GM23338 (cell line): ENCODE measurements around the gene CPSF7. TPM values are rescaled to one million over a fixed set of nuclear protein-coding genes. Genes with fewer than 3 reads are reported as not detected.

ENCODE experiments used
- ATAC-seq: fragments of 200-7000 bp; cut with Tn5 transposase; 3 replicates; pipeline ENCODE4 v1.9.1; 2020
- DNase-seq: peaks from one replicate; pipeline ENCODE4 v3.0.0-alpha.2; 2015; ENCODE audit warnings: low spot score
- H2AFZ ChIP-seq: fragments of 200-600 bp; sonication (generic); 2 replicates; pipeline ENCODE4 v1.8.0; 2016; ENCODE audit warnings: antibody characterized with exemption, mild to moderate bottlenecking, moderate library complexity
- H3F3A ChIP-seq: fragments of 200-600 bp; sonication (generic); replicated peaks from 2 replicates; pipeline ENCODE4 v1.8.0; 2017; ENCODE audit warnings: antibody characterized with exemption, mixed run types, low read depth
- H3K27ac ChIP-seq: fragments of 200-600 bp; sonication (generic); 2 replicates; pipeline ENCODE4 v1.6.1; 2016; ENCODE audit warnings: low read depth
- H3K27me3 ChIP-seq: fragments of 200-600 bp; sonication (generic); 2 replicates; pipeline ENCODE4 v1.8.0; 2016; ENCODE audit warnings: mild to moderate bottlenecking, mixed run types, moderate library complexity; ENCODE audit not compliant: insufficient read depth
- H3K36me3 ChIP-seq: fragments of 200-600 bp; sonication (generic); 2 replicates; pipeline ENCODE4 v1.8.0; 2016; ENCODE audit warnings: mild to moderate bottlenecking; ENCODE audit not compliant: insufficient read depth
- H3K4me1 ChIP-seq: fragments of 200-600 bp; sonication (generic); 2 replicates; pipeline ENCODE4 v1.8.0; 2016; ENCODE audit warnings: mild to moderate bottlenecking, moderate library complexity; ENCODE audit not compliant: insufficient read depth
- H3K4me2 ChIP-seq: fragments of 200-600 bp; sonication (generic); 2 replicates; pipeline ENCODE4 v1.7.1; 2017; ENCODE audit warnings: mixed run types
- H3K4me3 ChIP-seq: fragments of 200-600 bp; sonication (generic); 2 replicates; pipeline ENCODE4 v1.6.1; 2016; ENCODE audit warnings: mixed run types
- H3K79me2 ChIP-seq: fragments of 200-600 bp; sonication (generic); replicated peaks from 2 replicates; pipeline ENCODE4 v1.8.0; 2017; ENCODE audit warnings: mild to moderate bottlenecking; ENCODE audit not compliant: insufficient read depth
- H3K9me2 ChIP-seq: fragments of 200-600 bp; sonication (generic); 2 replicates; pipeline ENCODE4 v1.8.0; 2017; ENCODE audit not compliant: insufficient read depth
- H4K20me1 ChIP-seq: fragments of 200-600 bp; sonication (generic); replicated peaks from 2 replicates; pipeline ENCODE4 v1.8.0; 2017; ENCODE audit warnings: mild to moderate bottlenecking; ENCODE audit not compliant: insufficient read depth
- H3K27ac Mint-ChIP-seq: 2 replicates; pipeline ENCODE4 v1.8.0; 2020; ENCODE audit warnings: inconsistent platforms, mild to moderate bottlenecking, moderate library complexity, mixed read lengths
- H3K27me3 Mint-ChIP-seq: 3 replicates; pipeline ENCODE4 v1.8.0; 2022; ENCODE audit warnings: low read depth, mild to moderate bottlenecking, moderate library complexity, mixed read lengths, inconsistent platforms; ENCODE audit not compliant: insufficient read depth, poor library complexity
- H3K36me3 Mint-ChIP-seq: 3 replicates; pipeline ENCODE4 v1.8.0; 2021; ENCODE audit warnings: low read depth, mild to moderate bottlenecking, inconsistent platforms, moderate library complexity, mixed read lengths
- H3K4me1 Mint-ChIP-seq: 3 replicates; pipeline ENCODE4 v1.8.0; 2020; ENCODE audit warnings: mild to moderate bottlenecking, inconsistent platforms, mixed read lengths
- H3K4me3 Mint-ChIP-seq: 3 replicates; pipeline ENCODE4 v1.8.0; 2021; ENCODE audit warnings: moderate library complexity, mild to moderate bottlenecking, inconsistent platforms, mixed read lengths
- H3K9me3 Mint-ChIP-seq: 3 replicates; pipeline ENCODE4 v1.8.0; 2020; ENCODE audit warnings: moderate library complexity, mild to moderate bottlenecking, inconsistent platforms, mixed read lengths
- CREB1 ChIP-seq: fragments of 250-450 bp; sonication (Bioruptor Pico); IDR thresholded peaks from 2 replicates; pipeline ENCODE4 v1.5.0; 2020; ENCODE audit warnings: low read depth, mild to moderate bottlenecking, moderate library complexity
- CTCF ChIP-seq, 2 experiments: fragments of 200-600 bp in 1 of 2; sonication (generic) in 1 of 2; conservative IDR thresholded peaks; 2 replicates each; pipeline versions ENCODE4 v1.5.1 to v1.6.1; 2016 to 2017; ENCODE audit warnings: antibody characterized with exemption in 2 of 2, low read depth in 2 of 2, mild to moderate bottlenecking in 2 of 2, moderate library complexity in 1 of 2
- ETS1 ChIP-seq: IDR thresholded peaks from 2 replicates; pipeline ENCODE4 v1.6.1; 2016; ENCODE audit warnings: antibody characterized with exemption
- EZH2 ChIP-seq: fragments of 200-600 bp; sonication (generic); IDR thresholded peaks from one replicate; pipeline ENCODE4 v1.8.0; 2017; ENCODE audit warnings: antibody characterized with exemption, mild to moderate bottlenecking, low read depth; ENCODE audit not compliant: unreplicated experiment
- EZH2phosphoT487 ChIP-seq: fragments of 200-600 bp; sonication (generic); IDR thresholded peaks from one replicate; pipeline ENCODE4 v1.8.1; 2018; ENCODE audit warnings: antibody characterized with exemption; ENCODE audit not compliant: unreplicated experiment
- JUNB ChIP-seq: IDR thresholded peaks from one replicate; pipeline ENCODE4 v1.6.1; 2016; ENCODE audit warnings: antibody characterized with exemption; ENCODE audit not compliant: unreplicated experiment
- NANOG ChIP-seq: IDR thresholded peaks from 2 replicates; pipeline ENCODE4 v1.6.1; 2016; ENCODE audit warnings: antibody characterized with exemption, borderline replicate concordance
- POLR2AphosphoS5 ChIP-seq: IDR thresholded peaks from 2 replicates; pipeline ENCODE4 v1.6.1; 2016; ENCODE audit warnings: antibody characterized with exemption, low read depth
- REST ChIP-seq: IDR thresholded peaks from one replicate; pipeline ENCODE4 v1.6.1; 2018; ENCODE audit warnings: antibody characterized with exemption; ENCODE audit not compliant: unreplicated experiment
- STAT1 ChIP-seq: IDR thresholded peaks from one replicate; pipeline ENCODE4 v1.6.1; 2016; ENCODE audit warnings: antibody characterized with exemption; ENCODE audit not compliant: unreplicated experiment
- ZNF114 ChIP-seq: fragments of 250-450 bp; sonication (Bioruptor Pico); IDR thresholded peaks from 2 replicates; pipeline ENCODE4 v1.5.0; 2020; ENCODE audit warnings: mild to moderate bottlenecking, moderate library complexity
- ZNF331 ChIP-seq: fragments of 250-450 bp; sonication (Bioruptor Pico); IDR thresholded peaks from 2 replicates; pipeline ENCODE4 v1.5.0; 2020; ENCODE audit warnings: low read depth, mild to moderate bottlenecking, moderate library complexity
- ZNF462 ChIP-seq: fragments of 250-450 bp; sonication (Bioruptor Pico); IDR thresholded peaks from 2 replicates; pipeline ENCODE4 v1.5.0; 2020; ENCODE audit warnings: mild to moderate bottlenecking, moderate library complexity
- polyA plus RNA-seq: library from polyadenylated mRNA; unstranded; fragments of >200 nt; fragmentation: Nextera tagmentation; extraction: Ambion mirVana; gene quantifications from 2 replicates; pipeline ENCODE4 v1.2.1, GENCODE V29; 2016
- total RNA-seq: library from RNA; depleted of rRNA; stranded (reverse); fragments of >200 nt; shearing (Covaris generic); gene quantifications from 2 replicates; pipeline ENCODE4 v1.2.3, GENCODE V29; 2014

Gene CPSF7
- total and polyA plus RNA-seq, 2 experiments from 2014 or later, result 27.4 to 60.6 TPM

GRCh38 chr11:61476371-61476770, 46.6 kb upstream of the CPSF7 start:
- H3K4me3 Mint-ChIP-seq, result no peak overlapping the region
- H3K4me1 Mint-ChIP-seq, result peaks cover 17% of the 10 kb centered on the region
- TF ChIP-seq EZH2phosphoT487 (no peak), CTCF (conservative IDR thresholded peaks at IDR 0.05; ENCODE audit: low read depth in 2 of 2) (no peak), ETS1 (no peak), NANOG (no peak), EZH2 (no peak), JUNB (no peak), ZNF462 (CRISPR knock-in tag) (no peak), ZNF114 (CRISPR knock-in tag) (no peak), STAT1 (no peak), POLR2AphosphoS5 (no peak), CREB1 (no peak), REST (no peak), ZNF331 (CRISPR knock-in tag) (no peak)
- Histone ChIP-seq H4K20me1 (0 out of 2 replicates have a peak, but pooled peaks cover 2% of the 10 kb centered on the region), H2AFZ (no peak overlapping the region), H3K9me2 (no peaks in the 10 kb centered on the region), H3K4me2 (no peak overlapping the region), H3K4me1 (peaks cover 7% of the 10 kb centered on the region), H3K27me3 (no peaks in the 10 kb centered on the region), H3K79me2 (no peaks in the 10 kb centered on the region), H3F3A (0 out of 2 replicates have a peak, but pooled peaks cover 6% of the 10 kb centered on the region), H3K4me3 (no peak overlapping the region), H3K27ac (no peak overlapping the region), H3K36me3 (no peaks in the 10 kb centered on the region)
- H3K9me3 Mint-ChIP-seq, result no peaks in the 10 kb centered on the region
- peaks cover 6% of the 10 kb centered on the region for H3K27me3 Mint-ChIP-seq
- no peak for ATAC-seq
- no peak for DNase-seq
- H3K27ac Mint-ChIP-seq, result no peak overlapping the region
- H3K36me3 Mint-ChIP-seq, result peaks cover 4% of the 10 kb centered on the region; the same call in 2 of the 3 replicates
